Neural progenitor cell (in vitro differentiated cells): Measurements from ENCODE around the gene CDSN. TPM values are rescaled to one million over a fixed set of nuclear protein-coding genes. Genes with fewer than 3 reads are reported as not detected.
A peak's percentile ranks its signal among the peaks of the same experiment; 100 is the strongest.
"Not testable (repeated sequence)": the region's sequence is repeated elsewhere in the genome, so short reads cannot be mapped to it uniquely, and the experiment has no call there.

Experiments
- DNase-seq: peaks from one replicate; pipeline ENCODE4 v3.0.0-alpha.2; 2016; ENCODE audit warnings: low spot score
- H2AFZ ChIP-seq: fragments of 200-600 bp; sonication (generic); replicated peaks from 2 replicates; pipeline ENCODE4 v1.6.1; 2016; ENCODE audit warnings: antibody characterized with exemption
- H3F3A ChIP-seq: fragments of 200-600 bp; sonication (generic); 2 replicates; pipeline ENCODE4 v1.6.1; 2016; ENCODE audit warnings: antibody characterized with exemption, low read depth
- H3K27ac ChIP-seq: fragments of 200-600 bp; sonication (generic); 2 replicates; pipeline ENCODE4 v1.5.1; 2016; ENCODE audit warnings: mild to moderate bottlenecking
- H3K27me3 ChIP-seq: fragments of 200-600 bp; sonication (generic); 2 replicates; pipeline ENCODE4 v1.6.1; 2016; ENCODE audit warnings: mild to moderate bottlenecking, moderate library complexity
- H3K36me3 ChIP-seq: fragments of 200-600 bp; sonication (generic); 2 replicates; pipeline ENCODE4 v1.5.1; 2016
- H3K4me1 ChIP-seq: fragments of 200-600 bp; sonication (generic); 2 replicates; pipeline ENCODE4 v1.6.1; 2016; ENCODE audit warnings: mixed run types
- H3K4me2 ChIP-seq: fragments of 200-600 bp; sonication (generic); 2 replicates; pipeline ENCODE4 v1.6.1; 2016
- H3K4me3 ChIP-seq: fragments of 200-600 bp; sonication (generic); 2 replicates; pipeline ENCODE4 v1.5.1; 2016
- H3K79me2 ChIP-seq: fragments of 200-600 bp; sonication (generic); 2 replicates; pipeline ENCODE4 v1.6.1; 2016; ENCODE audit warnings: low read depth
- H3K9ac ChIP-seq: fragments of 200-600 bp; sonication (generic); 2 replicates; pipeline ENCODE4 v1.6.1; 2016
- H3K9me3 ChIP-seq: fragments of 200-600 bp; sonication (generic); 2 replicates; pipeline ENCODE4 v1.5.1; 2016; ENCODE audit warnings: low read depth
- H4K20me1 ChIP-seq: fragments of 200-600 bp; sonication (generic); 2 replicates; pipeline ENCODE4 v1.6.1; 2016; ENCODE audit warnings: low read depth
- H3K27ac Mint-ChIP-seq: 3 replicates; pipeline ENCODE4 v1.8.0; 2021; ENCODE audit warnings: mixed read lengths
- H3K27me3 Mint-ChIP-seq: 2 replicates; pipeline ENCODE4 v1.8.0; 2022; ENCODE audit warnings: low read depth, mild to moderate bottlenecking, inconsistent platforms, moderate library complexity, mixed read lengths; ENCODE audit not compliant: insufficient read depth
- H3K36me3 Mint-ChIP-seq: 3 replicates; pipeline ENCODE4 v1.8.0; 2021; ENCODE audit warnings: mixed read lengths
- H3K4me1 Mint-ChIP-seq: 3 replicates; pipeline ENCODE4 v1.8.0; 2021; ENCODE audit warnings: mixed read lengths
- H3K4me3 Mint-ChIP-seq: 3 replicates; pipeline ENCODE4 v1.8.0; 2021; ENCODE audit warnings: mild to moderate bottlenecking, moderate library complexity, mixed read lengths
- H3K9me3 Mint-ChIP-seq: 3 replicates; pipeline ENCODE4 v1.8.0; 2020; ENCODE audit warnings: mixed read lengths
- CTCF ChIP-seq: fragments of 200-600 bp; sonication (generic); IDR thresholded peaks from 2 replicates; pipeline ENCODE4 v1.5.1; 2017; ENCODE audit warnings: antibody characterized with exemption, mild to moderate bottlenecking
- EZH2 ChIP-seq: fragments of 200-600 bp; sonication (generic); IDR thresholded peaks from 2 replicates; pipeline ENCODE4 v1.6.1; 2017; ENCODE audit warnings: antibody characterized with exemption, mild to moderate bottlenecking, moderate library complexity
- EZH2phosphoT487 ChIP-seq: fragments of 200-600 bp; sonication (generic); IDR thresholded peaks from 2 replicates; pipeline ENCODE4 v1.6.1; 2017; ENCODE audit warnings: antibody characterized with exemption
- total RNA-seq: library from RNA; depleted of rRNA; stranded (reverse); fragments of >200 nt; gene quantifications from 2 replicates; pipeline ENCODE4 v1.2.3, GENCODE V29; 2015; ENCODE audit warnings: low replicate concordance

Gene CDSN
- total RNA-seq, 1 donor from 2014 or later = not detected

- H3K4me1 ChIP-seq = no peaks in the 10 kb centered on the region
- no peaks in the 10 kb centered on the region for H3K9me3 ChIP-seq
- no peak overlapping the region for H3K9ac ChIP-seq
- no peak overlapping the region for H3K4me3 ChIP-seq
- H3K27ac ChIP-seq = no peak overlapping the region
- H3K27ac Mint-ChIP-seq = no peak overlapping the region
- H4K20me1 ChIP-seq = no peaks in the 10 kb centered on the region
- peaks cover 2% of the 10 kb centered on the region for H3F3A ChIP-seq
- H2AFZ ChIP-seq = no peak overlapping the region
- peaks cover 6% of the 10 kb centered on the region for H3K36me3 Mint-ChIP-seq
- no peaks in the 10 kb centered on the region for H3K36me3 ChIP-seq
- H3K79me2 ChIP-seq = no peaks in the 10 kb centered on the region
- H3K4me3 Mint-ChIP-seq = no peak overlapping the region
- TF ChIP-seq EZH2 = no peak
- TF ChIP-seq CTCF = no peak
- no peak for TF ChIP-seq EZH2phosphoT487
- peaks cover 8% of the 10 kb centered on the region for H3K4me1 Mint-ChIP-seq
- no peak for DNase-seq
- peaks cover 8% of the 10 kb centered on the region for H3K27me3 Mint-ChIP-seq
- H3K27me3 ChIP-seq = peaks cover 31% of the 10 kb centered on the region
- no peaks in the 10 kb centered on the region for H3K9me3 Mint-ChIP-seq
- H3K4me2 ChIP-seq = no peak overlapping the region
Measured at GRCh38 chr6:31165986-31166385, 45.7 kb upstream of the CDSN start.

DNA sequence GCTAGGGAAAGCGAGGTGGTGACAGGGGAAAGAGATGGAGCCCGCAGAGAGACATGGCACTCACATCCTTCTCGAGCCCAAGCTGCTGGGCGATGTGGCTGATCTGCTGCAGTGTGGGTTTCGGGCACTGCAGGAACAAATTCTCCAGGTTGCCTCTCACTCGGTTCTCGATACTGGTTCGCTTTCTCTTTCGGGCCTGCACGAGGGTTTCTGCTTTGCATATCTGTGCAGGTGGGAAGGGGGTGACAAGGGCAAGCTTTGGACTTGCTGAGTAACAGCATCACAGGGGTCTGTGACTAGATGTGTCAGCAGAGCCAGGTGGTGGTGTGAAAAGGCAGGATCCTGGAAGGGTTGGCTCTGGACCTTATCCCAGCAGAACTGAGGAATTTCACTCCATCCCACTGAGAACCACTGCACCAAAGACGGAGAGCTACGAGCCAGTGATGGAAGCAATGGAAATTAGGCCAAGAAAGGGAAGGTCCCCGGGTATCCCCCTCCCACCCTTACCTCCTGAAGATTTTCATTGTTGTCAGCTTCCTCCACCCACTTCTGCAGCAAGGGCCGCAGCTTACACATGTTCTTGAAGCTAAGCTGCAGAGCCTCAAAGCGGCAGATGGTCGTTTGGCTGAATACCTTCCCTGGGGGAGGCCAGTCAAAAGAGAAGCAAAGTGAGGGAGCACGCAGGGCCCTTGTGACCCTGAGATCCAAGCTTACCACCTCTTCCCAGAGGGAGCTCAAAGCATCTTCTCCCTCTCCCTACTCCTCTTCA lies 45.0 kb upstream of the CDSN start:
- H3K27ac Mint-ChIP-seq = peak overlapping the region; percentile 35

GRCh38 chr6:31164475-31165063 lies 44.3 kb upstream of the CDSN start:
- not testable (repeated sequence) for H2AFZ ChIP-seq, H3F3A ChIP-seq, H3K79me2 ChIP-seq, DNase-seq, H3K27ac ChIP-seq, H3K36me3 ChIP-seq, H3K4me2 ChIP-seq, H3K9me3 Mint-ChIP-seq, H3K4me3 Mint-ChIP-seq, H3K9ac ChIP-seq, H3K4me1 ChIP-seq, H3K36me3 Mint-ChIP-seq, H4K20me1 ChIP-seq, H3K4me3 ChIP-seq, H3K9me3 ChIP-seq, H3K27me3 Mint-ChIP-seq
- Mint-ChIP-seq H3K27ac (peak overlapping the region; percentile 35), H3K4me1 (peaks cover 12% of the 10 kb centered on the region)
- H3K27me3 ChIP-seq = peaks cover 22% of the 10 kb centered on the region

More for the DNA sequence above, 45.0 kb upstream of the CDSN start:
- not testable (repeated sequence) for H3K9me3 Mint-ChIP-seq, H3K4me3 ChIP-seq, H3K79me2 ChIP-seq, DNase-seq, H3K4me1 ChIP-seq, H3K27me3 Mint-ChIP-seq, H4K20me1 ChIP-seq, H3K27ac ChIP-seq, H3F3A ChIP-seq, H3K4me2 ChIP-seq, H3K36me3 ChIP-seq, H3K4me3 Mint-ChIP-seq, H3K9me3 ChIP-seq, H2AFZ ChIP-seq, H3K9ac ChIP-seq, H3K4me1 Mint-ChIP-seq, H3K36me3 Mint-ChIP-seq
- peaks cover 23% of the 10 kb centered on the region for H3K27me3 ChIP-seq

- TF ChIP-seq EZH2phosphoT487 (no peak), CTCF (no peak), EZH2 (no peak)
- H3K9ac ChIP-seq = no peak overlapping the region
Measured at GRCh38 chr6:31163922-31164321, 43.7 kb upstream of the CDSN start.

More at GRCh38 chr6:31163922-31164321, 43.7 kb upstream of the CDSN start:
- Mint-ChIP-seq H3K9me3 (no peaks in the 10 kb centered on the region), H3K36me3 (peaks cover 6% of the 10 kb centered on the region), H3K4me3 (no peak overlapping the region), H3K4me1 (peaks cover 9% of the 10 kb centered on the region), H3K27me3 (peaks cover 7% of the 10 kb centered on the region), H3K27ac (no peak overlapping the region)
- no peaks in the 10 kb centered on the region for H4K20me1 ChIP-seq
- H3K36me3 ChIP-seq = no peaks in the 10 kb centered on the region
- no peak overlapping the region for H3K27ac ChIP-seq
- H3K79me2 ChIP-seq = no peaks in the 10 kb centered on the region
- peaks cover 3% of the 10 kb centered on the region for H3K4me1 ChIP-seq
- no peaks in the 10 kb centered on the region for H3K9me3 ChIP-seq
- no peak overlapping the region for H2AFZ ChIP-seq
- H3F3A ChIP-seq = peaks cover 9% of the 10 kb centered on the region
- no peak overlapping the region for H3K4me3 ChIP-seq
- no peak overlapping the region for H3K4me2 ChIP-seq
- no peak for DNase-seq
- H3K27me3 ChIP-seq = peaks cover 22% of the 10 kb centered on the region
